ENCODE measurements around the gene WEE2. TPM values are rescaled to one million over a fixed set of nuclear protein-coding genes. Genes with fewer than 3 reads are reported as not detected.

The WEE2 gene
- total RNA-seq, 1 experiment from 2014 or later: 0.04 TPM

DNA sequence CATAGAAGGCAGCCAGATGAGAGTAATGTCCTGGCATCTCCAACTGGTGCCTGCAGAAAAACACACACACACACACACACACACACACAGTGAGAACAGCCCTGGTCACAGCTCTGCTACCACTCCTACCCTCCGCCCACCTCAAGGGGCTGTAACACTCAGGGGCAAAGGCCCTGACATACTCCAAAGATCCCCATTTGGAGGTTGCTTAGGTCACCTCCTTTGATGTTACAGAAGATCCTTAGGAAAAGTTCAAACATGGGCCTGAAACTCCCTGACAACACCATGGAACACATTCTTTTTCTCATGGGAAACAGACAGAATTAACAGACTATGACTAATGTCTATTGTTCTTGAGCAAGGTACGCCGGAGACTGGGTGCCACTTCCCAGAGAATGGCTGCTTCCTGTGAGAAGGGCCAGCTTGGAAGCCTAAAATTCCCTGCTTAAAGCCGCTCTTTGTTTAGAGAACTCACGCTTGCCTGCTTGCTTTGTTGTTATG lies 33.9 kb upstream of the WEE2 start (continued):
- TF ChIP-seq, protein P1, sequence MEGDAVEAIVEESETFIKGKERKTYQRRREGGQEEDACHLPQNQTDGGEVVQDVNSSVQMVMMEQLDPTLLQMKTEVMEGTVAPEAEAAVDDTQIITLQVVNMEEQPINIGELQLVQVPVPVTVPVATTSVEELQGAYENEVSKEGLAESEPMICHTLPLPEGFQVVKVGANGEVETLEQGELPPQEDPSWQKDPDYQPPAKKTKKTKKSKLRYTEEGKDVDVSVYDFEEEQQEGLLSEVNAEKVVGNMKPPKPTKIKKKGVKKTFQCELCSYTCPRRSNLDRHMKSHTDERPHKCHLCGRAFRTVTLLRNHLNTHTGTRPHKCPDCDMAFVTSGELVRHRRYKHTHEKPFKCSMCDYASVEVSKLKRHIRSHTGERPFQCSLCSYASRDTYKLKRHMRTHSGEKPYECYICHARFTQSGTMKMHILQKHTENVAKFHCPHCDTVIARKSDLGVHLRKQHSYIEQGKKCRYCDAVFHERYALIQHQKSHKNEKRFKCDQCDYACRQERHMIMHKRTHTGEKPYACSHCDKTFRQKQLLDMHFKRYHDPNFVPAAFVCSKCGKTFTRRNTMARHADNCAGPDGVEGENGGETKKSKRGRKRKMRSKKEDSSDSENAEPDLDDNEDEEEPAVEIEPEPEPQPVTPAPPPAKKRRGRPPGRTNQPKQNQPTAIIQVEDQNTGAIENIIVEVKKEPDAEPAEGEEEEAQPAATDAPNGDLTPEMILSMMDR (IDR thresholded peaks at IDR 0.05): no peak
- no peak for TF ChIP-seq ZNF416 (CRISPR knock-in tag; IDR thresholded peaks at IDR 0.05)
- TF ChIP-seq ELF4 (CRISPR knock-in tag; IDR thresholded peaks at IDR 0.05; ENCODE audit: low read depth): no peak
- TF ChIP-seq SMAD4 (CRISPR knock-in tag; IDR thresholded peaks at IDR 0.05): no peak

DNA sequence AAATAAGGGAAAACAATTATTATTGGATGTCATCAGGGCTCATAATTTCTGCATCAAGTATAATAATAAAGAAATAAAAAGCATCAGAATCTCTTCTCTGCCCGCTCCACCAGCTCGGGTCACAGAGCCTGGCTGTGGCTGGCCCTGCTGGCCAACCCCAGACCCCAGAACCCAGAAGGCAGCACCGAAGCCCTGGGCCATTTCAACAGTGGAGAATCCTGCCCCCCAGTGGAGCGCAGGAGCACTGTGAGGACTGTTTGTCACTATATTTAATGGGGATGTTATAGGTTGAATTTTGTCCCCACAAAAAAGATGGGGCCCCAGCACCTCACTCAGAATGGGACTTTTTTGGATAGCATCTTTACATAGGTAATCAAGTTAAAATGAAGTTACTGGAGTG lies 33.5 kb upstream of the WEE2 start:
- POLR2A ChIA-PET: no interaction called here
- H3K9me3 Mint-ChIP-seq: peaks cover 10% of the 10 kb centered on the region
- peak; percentile 72 for DNase-seq (ENCODE audit: low spot score)
- H3K27me3 Mint-ChIP-seq (ENCODE audit: low read depth): no peaks in the 10 kb centered on the region
- H3K4me3 Mint-ChIP-seq: no peak overlapping the region
- no peak overlapping the region; the same call in 1 of the 2 replicates for H3K27ac Mint-ChIP-seq
- peak; percentile 99 for ATAC-seq
- peaks cover 7% of the 10 kb centered on the region for H3K4me1 Mint-ChIP-seq
- TF ChIP-seq SOX15 (CRISPR knock-in tag; IDR thresholded peaks at IDR 0.05): no peak
- TF ChIP-seq, protein P1 (IDR thresholded peaks at IDR 0.05): peak; percentile 50; the same call in 1 of the 2 replicates
- peaks cover 34% of the 10 kb centered on the region for H3K36me3 Mint-ChIP-seq
- CTCF ChIA-PET: interaction anchor here (0.6 to 3.0 kb wide), 20 partner anchors 11 to 660 kb away, joined by 3 to 26 read pairs (median 4); partner anchors contain the start of genes MRPS33 and SSBP1

DNA sequence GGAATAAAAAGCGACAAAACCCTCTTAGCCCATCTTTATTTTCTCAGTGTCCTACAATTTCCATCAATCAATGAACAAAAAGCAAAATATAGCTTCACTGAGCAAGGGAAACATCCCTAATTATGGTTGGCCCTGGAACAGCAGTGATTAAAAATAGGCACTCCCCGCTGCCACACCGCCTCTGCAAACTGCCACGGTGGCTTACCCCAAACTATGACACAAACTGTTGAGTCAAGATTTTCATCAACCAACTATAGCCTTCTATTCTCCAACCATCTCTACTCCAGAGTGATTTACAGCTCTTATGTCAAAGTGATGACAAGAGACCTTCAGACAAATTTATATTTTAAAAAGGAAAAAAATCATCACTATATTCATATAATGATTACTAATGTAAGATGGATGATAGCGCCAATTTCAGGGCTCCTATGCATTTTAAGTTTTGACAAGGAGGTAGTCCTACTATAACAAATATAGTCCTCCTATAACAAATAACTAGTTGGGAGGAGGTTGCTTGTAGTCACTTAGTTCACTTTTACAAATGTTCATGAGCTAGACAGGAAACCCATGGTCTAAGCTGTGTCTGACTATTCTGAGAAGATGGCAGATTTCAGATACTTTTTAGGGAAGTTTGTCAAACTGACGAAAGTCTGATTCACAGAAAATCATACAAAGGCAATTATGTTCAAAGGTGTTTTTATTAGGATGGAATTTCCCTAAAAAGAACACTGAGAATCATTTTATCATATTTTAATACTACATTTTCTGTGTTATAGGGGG lies 32.5 kb upstream of the WEE2 start:
- H3K36me3 Mint-ChIP-seq: peaks cover 29% of the 10 kb centered on the region
- H3K27me3 Mint-ChIP-seq (ENCODE audit: low read depth): no peaks in the 10 kb centered on the region
- TF ChIP-seq, protein P2, sequence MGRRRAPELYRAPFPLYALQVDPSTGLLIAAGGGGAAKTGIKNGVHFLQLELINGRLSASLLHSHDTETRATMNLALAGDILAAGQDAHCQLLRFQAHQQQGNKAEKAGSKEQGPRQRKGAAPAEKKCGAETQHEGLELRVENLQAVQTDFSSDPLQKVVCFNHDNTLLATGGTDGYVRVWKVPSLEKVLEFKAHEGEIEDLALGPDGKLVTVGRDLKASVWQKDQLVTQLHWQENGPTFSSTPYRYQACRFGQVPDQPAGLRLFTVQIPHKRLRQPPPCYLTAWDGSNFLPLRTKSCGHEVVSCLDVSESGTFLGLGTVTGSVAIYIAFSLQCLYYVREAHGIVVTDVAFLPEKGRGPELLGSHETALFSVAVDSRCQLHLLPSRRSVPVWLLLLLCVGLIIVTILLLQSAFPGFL (CRISPR knock-in tag; IDR thresholded peaks at IDR 0.05; ENCODE audit: borderline replicate concordance): no peak
- TF ChIP-seq SMAD4 (CRISPR knock-in tag; IDR thresholded peaks at IDR 0.05): no peak
- TF ChIP-seq, protein P3, sequence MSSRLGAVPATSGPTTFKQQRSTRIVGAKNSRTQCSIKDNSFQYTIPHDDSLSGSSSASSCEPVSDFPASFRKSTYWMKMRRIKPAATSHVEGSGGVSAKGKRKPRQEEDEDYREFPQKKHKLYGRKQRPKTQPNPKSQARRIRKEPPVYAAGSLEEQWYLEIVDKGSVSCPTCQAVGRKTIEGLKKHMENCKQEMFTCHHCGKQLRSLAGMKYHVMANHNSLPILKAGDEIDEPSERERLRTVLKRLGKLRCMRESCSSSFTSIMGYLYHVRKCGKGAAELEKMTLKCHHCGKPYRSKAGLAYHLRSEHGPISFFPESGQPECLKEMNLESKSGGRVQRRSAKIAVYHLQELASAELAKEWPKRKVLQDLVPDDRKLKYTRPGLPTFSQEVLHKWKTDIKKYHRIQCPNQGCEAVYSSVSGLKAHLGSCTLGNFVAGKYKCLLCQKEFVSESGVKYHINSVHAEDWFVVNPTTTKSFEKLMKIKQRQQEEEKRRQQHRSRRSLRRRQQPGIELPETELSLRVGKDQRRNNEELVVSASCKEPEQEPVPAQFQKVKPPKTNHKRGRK (CRISPR knock-in tag; IDR thresholded peaks at IDR 0.05; ENCODE audit: borderline replicate concordance): no peak
- no peak for TF ChIP-seq ZNF219 (CRISPR knock-in tag; IDR thresholded peaks at IDR 0.05; ENCODE audit: borderline replicate concordance)
- no peak for TF ChIP-seq ZNF396 (CRISPR knock-in tag; IDR thresholded peaks at IDR 0.05; ENCODE audit: borderline replicate concordance)
- no peak for TF ChIP-seq SP1 (CRISPR knock-in tag; conservative IDR thresholded peaks at IDR 0.05)
- TF ChIP-seq NFATC4 (CRISPR knock-in tag; IDR thresholded peaks at IDR 0.05): no peak
- TF ChIP-seq, protein P4, sequence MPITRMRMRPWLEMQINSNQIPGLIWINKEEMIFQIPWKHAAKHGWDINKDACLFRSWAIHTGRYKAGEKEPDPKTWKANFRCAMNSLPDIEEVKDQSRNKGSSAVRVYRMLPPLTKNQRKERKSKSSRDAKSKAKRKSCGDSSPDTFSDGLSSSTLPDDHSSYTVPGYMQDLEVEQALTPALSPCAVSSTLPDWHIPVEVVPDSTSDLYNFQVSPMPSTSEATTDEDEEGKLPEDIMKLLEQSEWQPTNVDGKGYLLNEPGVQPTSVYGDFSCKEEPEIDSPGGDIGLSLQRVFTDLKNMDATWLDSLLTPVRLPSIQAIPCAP (CRISPR knock-in tag; IDR thresholded peaks at IDR 0.05): no peak
- no peak for TF ChIP-seq NFE2L1 (CRISPR knock-in tag; IDR thresholded peaks at IDR 0.05)
- no peak for TF ChIP-seq ZNF232 (CRISPR knock-in tag; IDR thresholded peaks at IDR 0.05)
- no peak for DNase-seq (ENCODE audit: low spot score)
- POLR2A ChIA-PET: no interaction called here
- no peak for ATAC-seq
- no peak overlapping the region for H3K27ac Mint-ChIP-seq
- peaks cover 10% of the 10 kb centered on the region for H3K9me3 Mint-ChIP-seq
- H3K4me3 Mint-ChIP-seq: no peak overlapping the region
- CTCF ChIA-PET: interaction anchor here (0.6 to 3.0 kb wide), 6 partner anchors 13 to 386 kb away, joined by 3 to 26 read pairs (median 8); partner anchors contain the start of gene SSBP1
- peaks cover 7% of the 10 kb centered on the region for H3K4me1 Mint-ChIP-seq
